ENCODE measurements around the gene C2CD5.

GRCh38 chr12:22529281-22530060, 14.9 kb downstream of the C2CD5 start:
- peak; percentile 74 for TF ChIP-seq CTCF (IDR thresholded peaks at IDR 0.05)
- TF ChIP-seq EZH2 (IDR thresholded peaks at IDR 0.05; ENCODE audit: borderline replicate concordance, insufficient read depth, low read depth, low read length, poor library complexity, severe bottlenecking): no peak

Measured in B cell (primary cell).